Measurements from ENCODE around the gene SCEL. TPM values are rescaled to one million over a fixed set of nuclear protein-coding genes. Genes with fewer than 3 reads are reported as not detected.

Gene SCEL
- total RNA-seq, 5 donors from 2014 or later (not counting 1 experiment from before 2014, with no cell fraction given): 0.09 TPM; not detected in 3

GRCh38 chr13:77519808-77520207 lies 15.7 kb upstream of the SCEL start:
- DNase-seq (no peak), ATAC-seq (replicated peaks in 1 of 4) (no peak)
- H3K4me3 Mint-ChIP-seq: no peak overlapping the region
- POLR2A ChIA-PET: no interaction called here
- Histone ChIP-seq H3K36me3 (ENCODE audit: control insufficient read depth in 2 of 2, extremely low read depth in 1 of 2, insufficient read depth in 1 of 2, low read length in 1 of 2) (no peaks in the 10 kb centered on the region), H3K27me3 (replicated peaks in 1 of 2; ENCODE audit: control insufficient read depth in 2 of 2, extremely low read depth in 1 of 2, insufficient read depth in 2 of 2, low read length in 1 of 2) (no peaks in the 10 kb centered on the region), H3K4me3 (ENCODE audit: control insufficient read depth in 1 of 2, extremely low read depth in 1 of 2, low read length in 1 of 2) (no peak overlapping the region), H3K4me1 (ENCODE audit: control insufficient read depth in 1 of 2, extremely low read depth in 1 of 2, insufficient read depth in 2 of 2, low read length in 2 of 2) (no peaks in the 10 kb centered on the region), H3K9me3 (no peaks in the 10 kb centered on the region), H3K27ac (ENCODE audit: low read length) (no peak overlapping the region)
- CTCF ChIA-PET: no interaction called here
- WGBS (ENCODE audit: insufficient coverage): no CpG with 5 or more reads among the region's 4 CpGs
- H3K36me3 Mint-ChIP-seq: no peaks in the 10 kb centered on the region
- H3K27me3 Mint-ChIP-seq: peaks cover 1 to 3% of the 10 kb centered on the region in 2 donors
- no peak overlapping the region for H3K27ac Mint-ChIP-seq
- no peaks in the 10 kb centered on the region for H3K9me3 Mint-ChIP-seq
- no peaks in the 10 kb centered on the region for H3K4me1 Mint-ChIP-seq

DNA sequence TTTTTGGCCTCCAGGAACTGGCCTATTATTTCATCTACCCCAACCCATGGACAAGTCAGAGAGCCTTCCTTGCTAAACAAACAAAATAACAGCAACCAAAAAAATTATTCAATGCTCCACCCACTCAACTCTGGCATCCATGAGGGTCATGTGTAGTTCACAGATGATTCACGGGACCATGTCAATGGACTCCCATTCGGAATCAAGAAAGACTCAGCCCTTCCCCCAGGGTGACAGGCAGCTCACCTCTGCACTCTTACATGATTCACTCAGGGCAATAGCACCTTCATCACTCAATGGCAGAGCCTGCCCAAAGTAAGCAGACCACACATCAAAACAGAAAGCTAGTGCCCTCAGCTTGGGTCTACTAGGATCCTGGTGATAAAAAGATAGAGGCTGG lies 14.3 kb upstream of the SCEL start:
- H3K36me3 Mint-ChIP-seq: no peaks in the 10 kb centered on the region
- H3K4me1 ChIP-seq (ENCODE audit: control insufficient read depth in 1 of 2, extremely low read depth in 1 of 2, insufficient read depth in 2 of 2, low read length in 2 of 2): no peaks in the 10 kb centered on the region
- no peaks in the 10 kb centered on the region for H3K36me3 ChIP-seq (ENCODE audit: control insufficient read depth in 2 of 2, extremely low read depth in 1 of 2, insufficient read depth in 1 of 2, low read length in 1 of 2)
- H3K9me3 ChIP-seq: no peaks in the 10 kb centered on the region
- H3K27me3 Mint-ChIP-seq: peaks cover 5 to 9% of the 10 kb centered on the region in 2 donors
- DNase-seq: no peak
- H3K4me1 Mint-ChIP-seq: no peaks in the 10 kb centered on the region
- H3K27ac Mint-ChIP-seq: no peak overlapping the region
- H3K9me3 Mint-ChIP-seq: no peaks in the 10 kb centered on the region
- 89% methylated on average over 1 of the region's 2 CpGs for WGBS (ENCODE audit: insufficient coverage)
- ATAC-seq (replicated peaks in 1 of 4): no peak
- CTCF ChIA-PET: interaction anchor here in 1 of 2 donors (0.7 kb wide), 1 partner anchor 39 kb away, joined by 3 read pairs; no protein-coding TSS in a partner anchor
- POLR2A ChIA-PET: no interaction called here
- no peak overlapping the region for H3K27ac ChIP-seq (ENCODE audit: low read length)
- H3K4me3 ChIP-seq (ENCODE audit: control insufficient read depth in 1 of 2, extremely low read depth in 1 of 2, low read length in 1 of 2): no peak overlapping the region
- H3K4me3 Mint-ChIP-seq: no peak overlapping the region
- no peaks in the 10 kb centered on the region for H3K27me3 ChIP-seq (replicated peaks in 1 of 2; ENCODE audit: control insufficient read depth in 2 of 2, extremely low read depth in 1 of 2, insufficient read depth in 2 of 2, low read length in 1 of 2)

DNA sequence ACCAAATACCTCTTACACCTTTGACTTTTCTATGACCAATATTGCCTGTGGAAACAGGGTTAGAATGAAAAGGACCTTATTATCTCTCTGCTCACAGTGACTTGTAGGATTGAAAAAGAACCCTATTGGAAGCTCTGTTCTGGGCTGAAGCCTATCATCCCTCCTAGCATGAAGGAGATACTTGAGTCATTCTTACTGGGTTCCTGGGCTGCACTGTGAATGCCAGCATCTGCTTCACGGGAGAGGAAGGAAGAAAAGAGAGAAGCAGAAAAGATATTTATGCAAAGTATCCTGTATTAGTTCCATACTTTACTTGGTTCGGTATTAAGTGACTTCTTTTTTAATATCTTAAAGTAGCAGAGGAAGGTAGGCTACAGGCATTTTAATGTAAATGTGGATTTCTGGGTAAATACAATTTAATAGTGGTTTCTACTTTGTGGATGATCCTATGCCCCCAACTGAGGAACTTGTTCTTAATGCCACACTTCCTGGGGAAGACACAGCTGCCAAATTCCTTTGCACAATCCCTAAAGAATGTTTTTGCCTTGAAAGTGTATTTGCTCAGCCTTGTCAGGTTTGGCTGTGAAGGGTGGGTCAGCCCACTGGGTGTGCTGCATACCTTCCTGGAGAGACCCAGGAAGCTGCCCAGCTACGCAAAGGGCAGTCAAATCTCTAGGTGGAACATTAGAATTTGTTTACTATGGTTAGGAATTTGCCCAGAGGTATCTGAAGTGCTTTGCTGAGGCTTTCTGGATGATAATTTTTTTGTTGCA lies 13.7 kb upstream of the SCEL start:
- Mint-ChIP-seq H3K36me3 (no peaks in the 10 kb centered on the region), H3K4me3 (no peak overlapping the region), H3K9me3 (no peaks in the 10 kb centered on the region), H3K27ac (no peak overlapping the region), H3K27me3 (peaks cover 5 to 9% of the 10 kb centered on the region in 2 donors), H3K4me1 (no peaks in the 10 kb centered on the region)
- H3K4me1 ChIP-seq (ENCODE audit: control insufficient read depth in 1 of 2, extremely low read depth in 1 of 2, insufficient read depth in 2 of 2, low read length in 2 of 2): no peaks in the 10 kb centered on the region
- H3K4me3 ChIP-seq (ENCODE audit: control insufficient read depth in 1 of 2, extremely low read depth in 1 of 2, low read length in 1 of 2): no peak overlapping the region
- ChIA-PET CTCF (interaction anchor here (0.6 to 0.7 kb wide), 2 partner anchors 40 to 1903 kb away, joined by 3 to 6 read pairs; no protein-coding TSS in a partner anchor), POLR2A (no interaction called here)
- 57% methylated on average over 1 of the region's 3 CpGs for WGBS (ENCODE audit: insufficient coverage)
- H3K36me3 ChIP-seq (ENCODE audit: control insufficient read depth in 2 of 2, extremely low read depth in 1 of 2, insufficient read depth in 1 of 2, low read length in 1 of 2): no peaks in the 10 kb centered on the region
- ATAC-seq (replicated peaks in 1 of 4) (no peak), DNase-seq (no peak)
- no peaks in the 10 kb centered on the region for H3K9me3 ChIP-seq
- H3K27me3 ChIP-seq (replicated peaks in 1 of 2; ENCODE audit: control insufficient read depth in 2 of 2, extremely low read depth in 1 of 2, insufficient read depth in 2 of 2, low read length in 1 of 2): no peaks in the 10 kb centered on the region
- H3K27ac ChIP-seq (ENCODE audit: low read length): no peak overlapping the region

- H3K27me3 Mint-ChIP-seq: peaks cover 5 to 15% of the 10 kb centered on the region in 2 donors
- no peaks in the 10 kb centered on the region for H3K9me3 Mint-ChIP-seq
These were observed 13.1 kb upstream of the SCEL start for GRCh38 chr13:77522444-77522843.

GRCh38 chr13:77523386-77523785 lies 12.1 kb upstream of the SCEL start:
- DNase-seq (no peak), ATAC-seq (replicated peaks in 1 of 4) (no peak)
- Mint-ChIP-seq H3K4me3 (no peak overlapping the region), H3K9me3 (no peaks in the 10 kb centered on the region), H3K27ac (no peak overlapping the region), H3K27me3 (peaks cover 5 to 15% of the 10 kb centered on the region in 2 donors), H3K4me1 (no peaks in the 10 kb centered on the region), H3K36me3 (no peaks in the 10 kb centered on the region)
- H3K9me3 ChIP-seq: no peaks in the 10 kb centered on the region
- no CpG with 5 or more reads among the region's 4 CpGs for WGBS (ENCODE audit: insufficient coverage)
- H3K27me3 ChIP-seq (replicated peaks in 1 of 2; ENCODE audit: control insufficient read depth in 2 of 2, extremely low read depth in 1 of 2, insufficient read depth in 2 of 2, low read length in 1 of 2): no peaks in the 10 kb centered on the region
- H3K36me3 ChIP-seq (ENCODE audit: control insufficient read depth in 2 of 2, extremely low read depth in 1 of 2, insufficient read depth in 1 of 2, low read length in 1 of 2): no peaks in the 10 kb centered on the region
- H3K4me3 ChIP-seq (ENCODE audit: control insufficient read depth in 1 of 2, extremely low read depth in 1 of 2, low read length in 1 of 2): no peak overlapping the region
- POLR2A ChIA-PET: no interaction called here
- H3K4me1 ChIP-seq (ENCODE audit: control insufficient read depth in 1 of 2, extremely low read depth in 1 of 2, insufficient read depth in 2 of 2, low read length in 2 of 2): no peaks in the 10 kb centered on the region
- no peak overlapping the region for H3K27ac ChIP-seq (ENCODE audit: low read length)
- CTCF ChIA-PET: no interaction called here

More at GRCh38 chr13:77522444-77522843, 13.1 kb upstream of the SCEL start:
- Mint-ChIP-seq H3K4me1 (no peaks in the 10 kb centered on the region), H3K4me3 (no peak overlapping the region), H3K36me3 (no peaks in the 10 kb centered on the region), H3K27ac (no peak overlapping the region)
- ChIA-PET POLR2A (no interaction called here), CTCF (interaction anchor here in 1 of 2 donors (0.6 kb wide), 1 partner anchor 1903 kb away, joined by 6 read pairs; no protein-coding TSS in a partner anchor)
- WGBS (ENCODE audit: insufficient coverage): no CpG with 5 or more reads among the region's 3 CpGs
- Histone ChIP-seq H3K4me3 (ENCODE audit: control insufficient read depth in 1 of 2, extremely low read depth in 1 of 2, low read length in 1 of 2) (no peak overlapping the region), H3K9me3 (no peaks in the 10 kb centered on the region), H3K27ac (ENCODE audit: low read length) (no peak overlapping the region), H3K4me1 (ENCODE audit: control insufficient read depth in 1 of 2, extremely low read depth in 1 of 2, insufficient read depth in 2 of 2, low read length in 2 of 2) (no peaks in the 10 kb centered on the region), H3K27me3 (replicated peaks in 1 of 2; ENCODE audit: control insufficient read depth in 2 of 2, extremely low read depth in 1 of 2, insufficient read depth in 2 of 2, low read length in 1 of 2) (no peaks in the 10 kb centered on the region), H3K36me3 (ENCODE audit: control insufficient read depth in 2 of 2, extremely low read depth in 1 of 2, insufficient read depth in 1 of 2, low read length in 1 of 2) (no peaks in the 10 kb centered on the region)
- ATAC-seq (replicated peaks in 1 of 4) (no peak), DNase-seq (no peak)

- no peak overlapping the region for H3K27ac Mint-ChIP-seq
- peaks cover 5 to 15% of the 10 kb centered on the region in 2 donors for H3K27me3 Mint-ChIP-seq
- Histone ChIP-seq H3K27me3 (replicated peaks in 1 of 2; ENCODE audit: control insufficient read depth in 2 of 2, extremely low read depth in 1 of 2, insufficient read depth in 2 of 2, low read length in 1 of 2) (no peaks in the 10 kb centered on the region), H3K27ac (ENCODE audit: low read length) (no peak overlapping the region), H3K4me1 (ENCODE audit: control insufficient read depth in 1 of 2, extremely low read depth in 1 of 2, insufficient read depth in 2 of 2, low read length in 2 of 2) (no peaks in the 10 kb centered on the region), H3K36me3 (ENCODE audit: control insufficient read depth in 2 of 2, extremely low read depth in 1 of 2, insufficient read depth in 1 of 2, low read length in 1 of 2) (no peaks in the 10 kb centered on the region), H3K9me3 (no peaks in the 10 kb centered on the region), H3K4me3 (ENCODE audit: control insufficient read depth in 1 of 2, extremely low read depth in 1 of 2, low read length in 1 of 2) (no peak overlapping the region)
- no peak overlapping the region for H3K4me3 Mint-ChIP-seq
- ChIA-PET POLR2A (no interaction called here), CTCF (no interaction called here)
- no peak for ATAC-seq (replicated peaks in 1 of 4)
- no peaks in the 10 kb centered on the region for H3K4me1 Mint-ChIP-seq
- no peaks in the 10 kb centered on the region for H3K9me3 Mint-ChIP-seq
- no peaks in the 10 kb centered on the region for H3K36me3 Mint-ChIP-seq
- no peak for DNase-seq
- WGBS (ENCODE audit: insufficient coverage): no CpG with 5 or more reads among the region's 3 CpGs
These were observed 11.4 kb upstream of the SCEL start for GRCh38 chr13:77523834-77524728.
